HepG2 (cell line): ENCODE data around the gene KDM3A. TPM values are rescaled to one million over a fixed set of nuclear protein-coding genes. Genes with fewer than 3 reads are reported as not detected.

Experiments
- ATAC-seq: fragments of 200-7000 bp; cut with Tn5 transposase; 3 replicates; pipeline ENCODE4 v1.9.1; 2020; ENCODE audit warnings: mild to moderate bottlenecking, moderate library complexity
- BruUV-seq: library from RNA; stranded (reverse); fragments of 400-500 nt; replicated peaks from 2 replicates; lab custom pipeline; 2021; lab: Mats Ljungman, UMichigan
- CTCF ChIA-PET: fragments of 300-600 bp; formaldehyde crosslinking; extraction: SDS; loops from one replicate; lab custom pipeline; 2021; ENCODE audit warnings: low total read pairs, inconsistent platforms, low intra/inter-chr PET ratio; lab: Yijun Ruan, JAX
- POLR2A ChIA-PET: fragments of 350-600 bp; sonication (Branson Sonifier 250); formaldehyde crosslinking; loops from one replicate; lab custom pipeline; 2020; ENCODE audit warnings: antibody characterized with exemption, inconsistent platforms; lab: Yijun Ruan, JAX
- DNase-seq: peaks from one replicate; pipeline ENCODE4 v3.0.0-alpha.2; 2015; ENCODE audit warnings: low spot score
- FAIRE-seq: peaks from 3 replicates; lab custom pipeline; 2011; peaks lifted over from hg19 to GRCh38; lab: Jason Lieb, UNC
- H2AFZ ChIP-seq: one replicate; pipeline ENCODE4 v1.6.1; 2011; ENCODE audit warnings: low read length, inconsistent platforms
- H3K27ac ChIP-seq: fragments of 300-600 bp; 3 replicates; pipeline ENCODE4 v1.8.0; 2011; ENCODE audit warnings: mixed run types, mild to moderate bottlenecking, mixed read lengths, low read length, inconsistent platforms; ENCODE audit not compliant: insufficient read depth; ENCODE audit errors: extremely low read length
- H3K27me3 ChIP-seq, 2 experiments: fragments of 200-600 bp in 1 of 2; 2 replicates in 1 of 2; 3 replicates in 1 of 2; pipeline versions ENCODE4 v1.6.0 to v1.8.0; 2011; ENCODE audit warnings: low read length in 2 of 2, mild to moderate bottlenecking in 2 of 2, moderate library complexity in 2 of 2, inconsistent platforms in 1 of 2; ENCODE audit not compliant: insufficient read depth in 2 of 2, control insufficient read depth in 1 of 2
- H3K36me3 ChIP-seq, 2 experiments: fragments of 200-600 bp in 1 of 2; replicated peaks in 1 of 2; 2 replicates in 1 of 2; 3 replicates in 1 of 2; pipeline versions ENCODE4 v1.5.1 to v1.8.0; 2011; ENCODE audit warnings: low read length in 2 of 2, inconsistent platforms in 1 of 2; ENCODE audit not compliant: insufficient read depth in 2 of 2, control insufficient read depth in 1 of 2
- H3K4me1 ChIP-seq: 2 replicates; pipeline ENCODE4 v1.5.1; 2012; ENCODE audit warnings: low read length, inconsistent platforms; ENCODE audit not compliant: insufficient read depth
- H3K4me2 ChIP-seq: 2 replicates; pipeline ENCODE4 v1.6.0; 2011; ENCODE audit warnings: low read depth, low read length, inconsistent platforms
- H3K4me3 ChIP-seq, 3 experiments: fragments of 200-600 bp in 1 of 3; sonication (generic), shearing (Covaris generic) in 1 of 3; replicated peaks in 1 of 3; 2 replicates each; pipeline ENCODE4 v1.5.1; 2011 to 2016; ENCODE audit warnings: low read length in 3 of 3, inconsistent platforms in 2 of 3, low read depth in 2 of 3, mild to moderate bottlenecking in 2 of 3, control low read depth in 1 of 3, mixed read lengths in 1 of 3; ENCODE audit not compliant: insufficient read depth in 1 of 3
- H3K79me2 ChIP-seq: one replicate; pipeline ENCODE4 v1.6.1; 2011; ENCODE audit warnings: low read length, inconsistent platforms; ENCODE audit not compliant: insufficient read depth
- H3K9ac ChIP-seq: 2 replicates; pipeline ENCODE4 v1.6.0; 2011; ENCODE audit warnings: mild to moderate bottlenecking, low read depth, low read length, inconsistent platforms; ENCODE audit not compliant: insufficient read depth
- H3K9me3 ChIP-seq: 2 replicates; pipeline ENCODE4 v1.5.1; 2012; ENCODE audit warnings: mild to moderate bottlenecking, low read length
- H4K20me1 ChIP-seq: 2 replicates; pipeline ENCODE4 v1.6.0; 2011; ENCODE audit warnings: inconsistent platforms, mild to moderate bottlenecking, low read length, moderate library complexity; ENCODE audit not compliant: insufficient read depth
- ARNTL ChIP-seq: sonication (generic); formaldehyde crosslinking; IDR thresholded peaks from 2 replicates; pipeline ENCODE4 v1.4.0; 2020; ENCODE audit warnings: mild to moderate bottlenecking, missing genetic modification reagents
- ATF7-NPFF ChIP-seq: sonication (generic); formaldehyde crosslinking; IDR thresholded peaks from 2 replicates; pipeline ENCODE4 v1.8.1; 2023; ENCODE audit warnings: mild to moderate bottlenecking, low read depth, missing genetic modification reagents, moderate library complexity
- BHLHE40 ChIP-seq: IDR thresholded peaks from 2 replicates; pipeline ENCODE4 v1.6.1; 2011; ENCODE audit warnings: low read length, improper control_type of control experiment
- BORCS8-MEF2B ChIP-seq: sonication (generic); formaldehyde crosslinking; IDR thresholded peaks from 2 replicates; pipeline ENCODE4 v1.8.0; 2022; ENCODE audit warnings: mild to moderate bottlenecking, missing genetic modification reagents
- FOSL1 ChIP-seq: sonication (generic); formaldehyde crosslinking; IDR thresholded peaks from 2 replicates; pipeline ENCODE4 v1.9.0; 2021; ENCODE audit warnings: missing genetic modification reagents, borderline replicate concordance
- GZF1 ChIP-seq: sonication (generic); formaldehyde crosslinking; IDR thresholded peaks from 2 replicates; pipeline ENCODE4 v1.5.1; 2020; ENCODE audit warnings: mild to moderate bottlenecking, missing genetic modification reagents
- HNRNPK ChIP-seq: fragments of 200-400 bp; formaldehyde crosslinking; IDR thresholded peaks from 2 replicates; pipeline ENCODE4 v1.6.1; 2018; ENCODE audit warnings: low read length, low read depth, moderate library complexity, mild to moderate bottlenecking; ENCODE audit not compliant: poor library complexity, severe bottlenecking
- ISL2 ChIP-seq: sonication (generic); formaldehyde crosslinking; IDR thresholded peaks from 2 replicates; pipeline ENCODE4 v1.5.0; 2020; ENCODE audit warnings: missing genetic modification reagents
- MYPOP ChIP-seq: sonication (generic); formaldehyde crosslinking; IDR thresholded peaks from 2 replicates; pipeline ENCODE4 v1.8.1; 2023; ENCODE audit warnings: mild to moderate bottlenecking, moderate library complexity, missing genetic modification reagents
- SETDB1 ChIP-seq: sonication (generic); formaldehyde crosslinking; IDR thresholded peaks from 2 replicates; pipeline ENCODE4 v1.5.1; 2020; ENCODE audit warnings: missing genetic modification reagents, mild to moderate bottlenecking, borderline replicate concordance
- YEATS2 ChIP-seq: sonication (generic); formaldehyde crosslinking; IDR thresholded peaks from 2 replicates; pipeline ENCODE4 v1.4.0; 2020; ENCODE audit warnings: missing genetic modification reagents, borderline replicate concordance
- ZBTB7A ChIP-seq: sonication (generic); formaldehyde crosslinking; IDR thresholded peaks from 2 replicates; pipeline ENCODE4 v1.8.0; 2022; ENCODE audit warnings: mild to moderate bottlenecking, missing genetic modification reagents
- ZNF382 ChIP-seq: sonication (generic); formaldehyde crosslinking; IDR thresholded peaks from 2 replicates; pipeline ENCODE4 v1.5.0; 2020; ENCODE audit warnings: missing genetic modification reagents, mild to moderate bottlenecking, borderline replicate concordance
- ZNF432 ChIP-seq: sonication (generic); formaldehyde crosslinking; IDR thresholded peaks from 2 replicates; pipeline ENCODE4 v1.5.0; 2020; ENCODE audit warnings: missing genetic modification reagents, mild to moderate bottlenecking, borderline replicate concordance
- ZNF782 ChIP-seq: sonication (generic); formaldehyde crosslinking; IDR thresholded peaks from 2 replicates; pipeline ENCODE4 v1.4.0; 2020; ENCODE audit warnings: missing genetic modification reagents, mild to moderate bottlenecking, borderline replicate concordance
- ZNF83 ChIP-seq: sonication (generic); formaldehyde crosslinking; IDR thresholded peaks from 2 replicates; pipeline ENCODE4 v1.4.0; 2020; ENCODE audit warnings: missing genetic modification reagents, mild to moderate bottlenecking, borderline replicate concordance
- WGBS: methylation state at CpG from one replicate; pipeline ENCODE4 v1.1.6; 2017; ENCODE audit warnings: low lambda C conversion rate; 5-methylcytosine and 5-hydroxymethylcytosine counted together
- in situ Hi-C: cut with HindIII; loops from 2 replicates; pipeline ENCODE4 v1.10.0; 2017; ENCODE audit warnings: low pct_unique_long_range_greater_than_20kb; ENCODE audit not compliant: extremely low pct_ligation_motif_present
- intact Hi-C: fragments of 100-400 bp; cut with micrococcal nuclease; formaldehyde crosslinking; loops from one replicate; pipeline ENCODE4 v1.10.0; 2022; ENCODE audit not compliant: unreplicated experiment
- polyA plus RNA-seq, 8 experiments: library from polyadenylated mRNA; depleted of rRNA in 3 of 8; stranded (reverse) in 7 of 8; unstranded in 1 of 8; fragments of >200 nt; fragmentation: Illumina TruSeq in 4 of 8; extraction: Trizol in 4 of 8; gene quantifications; 2 replicates each; pipeline versions ENCODE4 v1.2.1 to v1.2.3, GENCODE V29; 2011 to 2016; ENCODE audit warnings: low read depth in 4 of 8, missing spikeins in 1 of 8, mixed read lengths in 1 of 8; ENCODE audit not compliant: insufficient read depth in 1 of 8
- total RNA-seq, 5 experiments: library from RNA; depleted of rRNA; stranded (reverse); fragments of >200 nt; fragmentation: Illumina TruSeq; extraction: Trizol; gene quantifications; 2 replicates each; pipeline ENCODE4 v1.2.3, GENCODE V29; 2016; ENCODE audit warnings: low read depth in 1 of 5
- TF ChIP-seq, protein P1 (sequence below): sonication (generic); formaldehyde crosslinking; IDR thresholded peaks from 2 replicates; pipeline ENCODE4 v1.8.0; 2022; ENCODE audit warnings: missing genetic modification reagents, mild to moderate bottlenecking, moderate library complexity, borderline replicate concordance
- TF ChIP-seq, protein P2 (sequence below): sonication (generic); formaldehyde crosslinking; IDR thresholded peaks from 2 replicates; pipeline ENCODE4 v1.4.0; 2020; ENCODE audit warnings: mild to moderate bottlenecking, low read depth, missing genetic modification reagents
- TF ChIP-seq, protein P3 (sequence below): sonication (generic); IDR thresholded peaks from 2 replicates; pipeline ENCODE4 v1.6.1; 2016; ENCODE audit warnings: low read depth, borderline replicate concordance

KDM3A gene
- total and polyA plus RNA-seq, 2 of the 13 experiments (the other 11 are each of a cell fraction or from before 2014, with no cell fraction given) = 21.0 to 70.2 TPM

GRCh38 chr2:86410581-86410980 lies 30.6 kb upstream of the KDM3A start (continued):
- TF ChIP-seq ZNF432 (CRISPR knock-in tag) = no peak
- TF ChIP-seq FOSL1 (CRISPR knock-in tag) = no peak
- TF ChIP-seq ZNF382 = no peak
- TF ChIP-seq ARNTL (CRISPR knock-in tag) = no peak
- TF ChIP-seq HNRNPK = no peak

DNA sequence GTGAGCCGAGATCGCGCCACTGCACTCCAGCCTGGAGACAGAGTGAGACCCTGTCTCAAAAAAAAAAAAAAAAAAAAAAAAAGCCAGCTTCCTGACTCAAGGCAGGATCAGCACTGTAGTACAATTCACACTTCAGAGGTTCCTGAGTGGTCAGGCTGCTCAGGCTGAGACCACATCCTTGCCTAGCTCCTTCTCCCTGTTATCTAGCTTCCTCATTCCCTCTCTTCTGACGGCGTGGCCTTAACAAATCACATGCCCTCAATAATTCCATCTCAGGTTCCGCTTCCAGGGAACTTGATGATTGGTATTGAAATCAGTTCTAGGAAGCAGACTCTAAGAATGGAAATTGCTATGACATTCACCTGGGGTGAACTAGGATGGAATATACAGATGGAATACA lies 29.8 kb upstream of the KDM3A start:
- Histone ChIP-seq H4K20me1 (no peaks in the 10 kb centered on the region), H3K27me3 (peaks cover 0 to 9% of the 10 kb centered on the region in 2 experiments; a peak in 2 of 5 replicates), H3K4me3 (no peak overlapping the region), H2AFZ (no peak overlapping the region), H3K27ac (no peak overlapping the region), H3K4me1 (no peaks in the 10 kb centered on the region), H3K79me2 (no peaks in the 10 kb centered on the region), H3K9me3 (no peaks in the 10 kb centered on the region), H3K9ac (no peak overlapping the region), H3K4me2 (no peak overlapping the region), H3K36me3 (no peaks in the 10 kb centered on the region)
- ChIA-PET POLR2A (no interaction called here), CTCF (no interaction called here)
- no peak for ATAC-seq
- 27% methylated on average over 6 of the region's 6 CpGs for WGBS
- in situ Hi-C loops = no loop called here
- no TSS peak for BruUV-seq
- intact Hi-C loops = no loop called here
- FAIRE-seq = no peak
- no peak for DNase-seq
- TF ChIP-seq, protein P1, sequence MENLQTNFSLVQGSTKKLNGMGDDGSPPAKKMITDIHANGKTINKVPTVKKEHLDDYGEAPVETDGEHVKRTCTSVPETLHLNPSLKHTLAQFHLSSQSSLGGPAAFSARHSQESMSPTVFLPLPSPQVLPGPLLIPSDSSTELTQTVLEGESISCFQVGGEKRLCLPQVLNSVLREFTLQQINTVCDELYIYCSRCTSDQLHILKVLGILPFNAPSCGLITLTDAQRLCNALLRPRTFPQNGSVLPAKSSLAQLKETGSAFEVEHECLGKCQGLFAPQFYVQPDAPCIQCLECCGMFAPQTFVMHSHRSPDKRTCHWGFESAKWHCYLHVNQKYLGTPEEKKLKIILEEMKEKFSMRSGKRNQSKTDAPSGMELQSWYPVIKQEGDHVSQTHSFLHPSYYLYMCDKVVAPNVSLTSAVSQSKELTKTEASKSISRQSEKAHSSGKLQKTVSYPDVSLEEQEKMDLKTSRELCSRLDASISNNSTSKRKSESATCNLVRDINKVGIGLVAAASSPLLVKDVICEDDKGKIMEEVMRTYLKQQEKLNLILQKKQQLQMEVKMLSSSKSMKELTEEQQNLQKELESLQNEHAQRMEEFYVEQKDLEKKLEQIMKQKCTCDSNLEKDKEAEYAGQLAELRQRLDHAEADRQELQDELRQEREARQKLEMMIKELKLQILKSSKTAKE (CRISPR knock-in tag) = no peak
- no peak for TF ChIP-seq YEATS2
- TF ChIP-seq ATF7-NPFF (CRISPR knock-in tag) = no peak
- no peak for TF ChIP-seq SETDB1 (CRISPR knock-in tag)
- no peak for TF ChIP-seq MYPOP (CRISPR knock-in tag)
- no peak for TF ChIP-seq GZF1 (CRISPR knock-in tag)
- TF ChIP-seq ZNF782 = no peak
- no peak for TF ChIP-seq BHLHE40
- TF ChIP-seq BORCS8-MEF2B (CRISPR knock-in tag) = no peak
- no peak for TF ChIP-seq ZNF83 (CRISPR knock-in tag)
- TF ChIP-seq ZBTB7A (CRISPR knock-in tag) = no peak
- TF ChIP-seq ISL2 (CRISPR knock-in tag) = no peak
- TF ChIP-seq, protein P2, sequence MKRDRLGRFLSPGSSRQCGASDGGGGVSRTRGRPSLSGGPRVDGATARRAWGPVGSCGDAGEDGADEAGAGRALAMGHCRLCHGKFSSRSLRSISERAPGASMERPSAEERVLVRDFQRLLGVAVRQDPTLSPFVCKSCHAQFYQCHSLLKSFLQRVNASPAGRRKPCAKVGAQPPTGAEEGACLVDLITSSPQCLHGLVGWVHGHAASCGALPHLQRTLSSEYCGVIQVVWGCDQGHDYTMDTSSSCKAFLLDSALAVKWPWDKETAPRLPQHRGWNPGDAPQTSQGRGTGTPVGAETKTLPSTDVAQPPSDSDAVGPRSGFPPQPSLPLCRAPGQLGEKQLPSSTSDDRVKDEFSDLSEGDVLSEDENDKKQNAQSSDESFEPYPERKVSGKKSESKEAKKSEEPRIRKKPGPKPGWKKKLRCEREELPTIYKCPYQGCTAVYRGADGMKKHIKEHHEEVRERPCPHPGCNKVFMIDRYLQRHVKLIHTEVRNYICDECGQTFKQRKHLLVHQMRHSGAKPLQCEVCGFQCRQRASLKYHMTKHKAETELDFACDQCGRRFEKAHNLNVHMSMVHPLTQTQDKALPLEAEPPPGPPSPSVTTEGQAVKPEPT = no peak
- TF ChIP-seq, protein P3, sequence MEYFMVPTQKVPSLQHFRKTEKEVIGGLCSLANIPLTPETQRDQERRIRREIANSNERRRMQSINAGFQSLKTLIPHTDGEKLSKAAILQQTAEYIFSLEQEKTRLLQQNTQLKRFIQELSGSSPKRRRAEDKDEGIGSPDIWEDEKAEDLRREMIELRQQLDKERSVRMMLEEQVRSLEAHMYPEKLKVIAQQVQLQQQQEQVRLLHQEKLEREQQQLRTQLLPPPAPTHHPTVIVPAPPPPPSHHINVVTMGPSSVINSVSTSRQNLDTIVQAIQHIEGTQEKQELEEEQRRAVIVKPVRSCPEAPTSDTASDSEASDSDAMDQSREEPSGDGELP = no peak
